Endodermal cell (in vitro differentiated cells): ENCODE data around the gene OR51S1. TPM values are rescaled to one million over a fixed set of nuclear protein-coding genes. Genes with fewer than 3 reads are reported as not detected.
"Not testable (repeated sequence)": the region's sequence is repeated elsewhere in the genome, so short reads cannot be mapped to it uniquely, and the experiment has no call there.

Source experiments
- DNase-seq: peaks from one replicate; pipeline ENCODE4 v3.0.0-alpha.2; 2017
- H3K27ac ChIP-seq: 2 replicates; pipeline ENCODE4 v1.5.1; 2013; ENCODE audit warnings: mild to moderate bottlenecking, low read depth, low read length, moderate library complexity
- H3K27me3 ChIP-seq: 2 replicates; pipeline ENCODE4 v1.6.1; 2013; ENCODE audit warnings: mild to moderate bottlenecking, low read length, moderate library complexity; ENCODE audit not compliant: insufficient read depth, control insufficient read depth, poor library complexity, severe bottlenecking
- H3K36me3 ChIP-seq: 2 replicates; pipeline ENCODE4 v1.7.0; 2013; ENCODE audit warnings: mild to moderate bottlenecking, low read length, moderate library complexity; ENCODE audit not compliant: control insufficient read depth, insufficient read depth
- H3K4me1 ChIP-seq: one replicate; pipeline ENCODE4 v1.7.0; 2013; ENCODE audit warnings: low read length; ENCODE audit not compliant: control insufficient read depth, insufficient read depth
- H3K4me3 ChIP-seq: 2 replicates; pipeline ENCODE4 v1.5.1; 2013; ENCODE audit warnings: mild to moderate bottlenecking, low read length, moderate library complexity
- H3K9ac ChIP-seq: 2 replicates; pipeline ENCODE4 v1.6.1; 2013; ENCODE audit warnings: mild to moderate bottlenecking, low read length, moderate library complexity; ENCODE audit not compliant: poor library complexity, severe bottlenecking; ENCODE audit errors: extremely low read depth
- H3K9me3 ChIP-seq: 2 replicates; pipeline ENCODE4 v1.6.1; 2013; ENCODE audit warnings: mild to moderate bottlenecking, low read length, moderate library complexity; ENCODE audit not compliant: control insufficient read depth
- H3K27ac Mint-ChIP-seq: 2 replicates; pipeline ENCODE4 v1.8.0; 2020; ENCODE audit warnings: mixed read lengths
- H3K27me3 Mint-ChIP-seq: 2 replicates; pipeline ENCODE4 v1.8.0; 2021; ENCODE audit warnings: mild to moderate bottlenecking, mixed read lengths; ENCODE audit not compliant: insufficient read depth
- H3K36me3 Mint-ChIP-seq: 2 replicates; pipeline ENCODE4 v1.8.0; 2020; ENCODE audit warnings: low read depth, mixed read lengths
- H3K4me1 Mint-ChIP-seq: 2 replicates; pipeline ENCODE4 v1.8.0; 2020; ENCODE audit warnings: mixed read lengths
- H3K4me3 Mint-ChIP-seq: 2 replicates; pipeline ENCODE4 v1.8.0; 2020; ENCODE audit warnings: mild to moderate bottlenecking, moderate library complexity, mixed read lengths
- H3K9me3 Mint-ChIP-seq: 2 replicates; pipeline ENCODE4 v1.8.0; 2020; ENCODE audit warnings: mild to moderate bottlenecking, mixed read lengths
- CTCF ChIP-seq: fragments of 200-600 bp; sonication (generic); conservative IDR thresholded peaks from 2 replicates; pipeline ENCODE4 v1.5.0; 2021; ENCODE audit warnings: antibody characterized with exemption, mild to moderate bottlenecking
- WGBS, 2 experiments: methylation state at CpG; one replicate each; pipeline versions ENCODE4 v1.1.5 to v1.1.7; 2013; ENCODE audit warnings: missing lambda C conversion rate in 2 of 2, mixed read lengths in 1 of 2; ENCODE audit not compliant: insufficient coverage in 1 of 2, insufficient read length in 1 of 2; 5-methylcytosine and 5-hydroxymethylcytosine counted together
- total RNA-seq, 2 donors: library from RNA; stranded (reverse); fragmentation: NEBNext Ultra II Directional in 1 of 2; extraction: Animal tissue kit (Norgen Biotek cat#: 25700) in 1 of 2; gene quantifications; 2 replicates in 1 of 2; 3 replicates in 1 of 2; pipeline ENCODE4 v1.2.1, GENCODE V29; 2021

Gene OR51S1
- total RNA-seq, 2 donors from 2014 or later = not detected

GRCh38 chr11:4804280-4804679, 44.7 kb downstream of the OR51S1 start, which contains the start of gene OR52R1:
Gene OR52R1, minus strand, starts transcription at chr11:4804380. Its CDS starts 0 bp downstream, at chr11:4804380.
- H3K4me3 ChIP-seq = no peak within 1 kb of the TSS
- 85 to 94% methylated on average over 2 to 3 of the region's 3 CpGs for WGBS, 2 experiments

DNA sequence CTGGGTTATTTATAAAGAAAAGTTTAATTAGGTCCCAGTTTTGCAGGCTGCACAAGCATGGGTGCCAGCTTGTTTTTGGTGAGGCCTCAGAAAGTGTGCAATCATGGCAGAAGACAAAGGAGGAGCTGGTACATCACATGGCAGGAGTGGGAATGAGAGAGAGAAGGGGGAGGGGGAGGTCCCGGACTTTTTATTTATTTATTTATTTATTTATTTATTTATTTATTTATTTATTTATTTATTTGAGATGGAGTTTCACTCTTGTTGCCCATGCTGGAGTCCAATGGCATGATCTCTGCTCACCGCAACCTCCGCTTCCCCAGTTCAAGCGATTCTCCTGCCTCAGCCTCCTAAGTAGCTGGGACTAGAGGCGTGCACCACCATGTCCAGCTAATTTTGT, 47.7 kb downstream of the OR51S1 start:
- H3K9ac ChIP-seq, H3K27ac ChIP-seq, H3K36me3 ChIP-seq, H3K27me3 ChIP-seq, H3K36me3 Mint-ChIP-seq, H3K4me1 ChIP-seq, DNase-seq, H3K4me3 Mint-ChIP-seq, H3K9me3 Mint-ChIP-seq, H3K27ac Mint-ChIP-seq, H3K4me3 ChIP-seq, H3K27me3 Mint-ChIP-seq: not testable (repeated sequence)
- peaks cover 16% of the 10 kb centered on the region for H3K9me3 ChIP-seq
- peaks cover 11% of the 10 kb centered on the region for H3K4me1 Mint-ChIP-seq
- WGBS, 2 experiments = 83 to 89% methylated on average over 4 of the region's 5 CpGs

More at GRCh38 chr11:4804280-4804679, 44.7 kb downstream of the OR51S1 start, which contains the start of gene OR52R1:
- Histone ChIP-seq H3K9ac (no peak within 1 kb of the TSS), H3K9me3 (peaks cover 10% of the 10 kb centered on the region), H3K36me3 (no peaks in the 10 kb centered on the region), H3K27me3 (no peaks in the 10 kb centered on the region), H3K4me1 (no peaks in the 10 kb centered on the region), H3K27ac (no peak within 1 kb of the TSS)
- Mint-ChIP-seq H3K27me3 (no peaks in the 10 kb centered on the region), H3K4me3 (no peak within 1 kb of the TSS), H3K36me3 (no peaks in the 10 kb centered on the region), H3K4me1 (peaks cover 2% of the 10 kb centered on the region), H3K27ac (no peak within 1 kb of the TSS), H3K9me3 (peaks cover 6% of the 10 kb centered on the region)
- no peak for TF ChIP-seq CTCF
- no peak for DNase-seq

- no peaks in the 10 kb centered on the region for H3K27me3 Mint-ChIP-seq
- no peaks in the 10 kb centered on the region for H3K36me3 Mint-ChIP-seq
- Histone ChIP-seq H3K27me3 (no peaks in the 10 kb centered on the region), H3K4me1 (peaks cover 6% of the 10 kb centered on the region), H3K36me3 (no peaks in the 10 kb centered on the region), H3K4me3 (no peak overlapping the region), H3K27ac (no peak overlapping the region), H3K9ac (no peak overlapping the region), H3K9me3 (peaks cover 16% of the 10 kb centered on the region)
- peaks cover 10% of the 10 kb centered on the region for H3K9me3 Mint-ChIP-seq
- peaks cover 13% of the 10 kb centered on the region for H3K4me1 Mint-ChIP-seq
- WGBS, 2 experiments = 87 to 92% methylated on average over 4 to 6 of the region's 6 CpGs
- H3K27ac Mint-ChIP-seq = no peak overlapping the region
- no peak for DNase-seq
- TF ChIP-seq CTCF = no peak
- no peak overlapping the region for H3K4me3 Mint-ChIP-seq
Observed at GRCh38 chr11:4798427-4799183, 50.4 kb downstream of the OR51S1 start.

Other genes starting within 250 kb of the OR51S1 start
- gene TRIM68, start 241.0 kb downstream of the OR51S1 start, total RNA-seq = 10 to 100 TPM; 11.3 to 13.8 TPM
- not detected for gene OR51D1, start 211.7 kb downstream of the OR51S1 start, total RNA-seq
- not detected for gene OR51E1, start 205.2 kb downstream of the OR51S1 start, total RNA-seq
- not detected for gene OR51E2, start 151.4 kb downstream of the OR51S1 start, total RNA-seq
- not detected for gene MMP26, start 144.4 kb downstream of the OR51S1 start, total RNA-seq
- gene OR51F1, start 79.3 kb downstream of the OR51S1 start, total RNA-seq = not detected
- gene OR52R1, start 44.8 kb downstream of the OR51S1 start, total RNA-seq = not detected
- gene OR51F2, start 27.9 kb downstream of the OR51S1 start, total RNA-seq = not detected
- gene OR51T1, start 32.7 kb upstream of the OR51S1 start, total RNA-seq = not detected
- not detected for gene OR51A7, start 54.6 kb upstream of the OR51S1 start, total RNA-seq
- gene OR51G2, start 70.1 kb upstream of the OR51S1 start, total RNA-seq = not detected
- gene OR51G1, start 75.1 kb upstream of the OR51S1 start, total RNA-seq = not detected
- gene OR51A4, start 98.4 kb upstream of the OR51S1 start, total RNA-seq = not detected
- not detected for gene OR51A2, start 106.5 kb upstream of the OR51S1 start, total RNA-seq
- not detected for gene OR51L1, start 145.6 kb upstream of the OR51S1 start, total RNA-seq
- not detected for gene OR52J3, start 197.3 kb upstream of the OR51S1 start, total RNA-seq
- not detected for gene OR52E2, start 210.4 kb upstream of the OR51S1 start, total RNA-seq
- gene OR52E1, start 220.4 kb upstream of the OR51S1 start, total RNA-seq = not detected